ENCODE measurements around the gene TMEM91.

GRCh38 chr19:41363753-41364523 is 12.4 kb upstream of the TMEM91 start, which contains the start of gene B9D2:
- TF ChIP-seq CTCF (IDR thresholded peaks at IDR 0.05) (no peak), EZH2 (IDR thresholded peaks at IDR 0.05) (no peak), EZH2phosphoT487 (IDR thresholded peaks at IDR 0.05) (no peak)

All from neural progenitor cell (in vitro differentiated cells).